Ramos (cell line): ENCODE measurements around the gene DRD3.

Experiments used
- in situ Hi-C: fragments of 300-500 bp; cut with MboI; formaldehyde crosslinking; loops from one replicate; pipeline ENCODE4 v1.14.3; 2022; ENCODE audit warnings: low sequenced_read_pairs; ENCODE audit not compliant: unreplicated experiment

Gene DRD3

DNA sequence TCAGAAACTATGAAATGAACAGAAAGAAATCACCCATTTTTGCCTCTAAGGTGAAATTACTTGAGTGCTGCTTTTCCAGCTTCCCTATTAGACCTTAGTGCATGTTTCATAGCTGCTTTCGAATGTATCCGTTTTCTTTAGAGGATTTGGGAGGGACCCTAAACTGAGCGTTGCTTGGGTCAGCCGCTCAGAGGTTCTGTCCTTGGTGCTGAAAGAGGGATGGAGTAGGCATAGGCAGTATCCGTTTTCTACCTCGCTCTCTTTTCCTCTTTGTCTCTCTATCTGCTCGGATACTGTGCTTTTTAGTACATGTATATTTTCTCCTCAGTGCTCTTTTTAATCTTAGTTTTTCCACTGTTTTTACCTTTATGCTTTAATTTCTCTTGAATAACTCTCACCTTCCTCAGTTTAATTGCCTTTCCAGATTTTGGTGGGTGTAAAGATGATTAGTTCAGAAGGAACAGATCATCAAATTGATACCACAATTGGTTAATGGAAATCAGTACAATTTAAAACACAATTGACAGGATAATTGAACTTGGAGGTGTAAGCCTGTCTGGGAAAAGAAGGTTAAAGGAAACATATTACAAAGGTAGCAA lies at the start of gene DRD3:
DRD3 (minus strand) TSS at position 283 of the 599 bp plus-strand sequence. CDS start 7,060 bp downstream, outside the sequence.
- in situ Hi-C loops = no loop called here

DNA sequence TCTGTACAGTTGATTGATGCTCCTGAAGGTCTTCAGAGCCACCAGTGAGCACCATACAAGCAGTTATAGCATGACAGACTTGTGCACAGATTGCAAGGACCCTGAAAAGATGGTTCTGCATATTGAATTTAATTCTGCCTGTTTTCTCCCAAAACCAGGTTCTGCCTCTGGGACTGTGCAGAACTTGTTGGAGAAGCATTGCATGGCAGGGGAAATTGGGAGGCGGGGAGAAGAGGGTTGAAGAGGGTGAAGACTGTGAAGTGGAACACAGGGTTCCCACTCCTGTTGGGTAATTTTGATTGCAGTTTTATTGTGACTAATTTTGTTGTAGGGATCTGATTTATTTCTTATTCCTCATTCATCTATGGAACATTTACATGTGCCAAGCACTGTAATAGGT lies 48.2 kb upstream of the DRD3 start:
- in situ Hi-C loops = no loop called here

DNA sequence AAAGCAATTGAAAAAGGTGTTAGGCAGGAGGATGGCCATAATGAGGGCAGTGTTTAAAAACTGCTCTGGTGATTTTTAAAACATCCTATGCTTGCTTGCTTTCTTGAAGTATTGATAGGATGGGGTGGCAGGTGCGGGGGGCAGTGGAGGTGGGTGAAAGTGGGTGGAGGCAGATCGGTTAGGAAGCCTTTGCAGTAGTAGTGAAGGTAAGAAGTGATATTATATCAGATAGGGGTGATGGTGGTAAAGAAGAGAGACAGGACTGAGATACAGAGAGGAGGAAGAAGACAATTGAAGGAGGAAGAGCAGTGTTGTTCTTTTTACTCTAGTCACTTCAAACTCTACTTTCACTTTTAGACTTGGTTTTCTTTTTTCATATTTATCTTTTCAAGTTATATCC lies 47.5 kb upstream of the DRD3 start:
- in situ Hi-C loops = no loop called here

DNA sequence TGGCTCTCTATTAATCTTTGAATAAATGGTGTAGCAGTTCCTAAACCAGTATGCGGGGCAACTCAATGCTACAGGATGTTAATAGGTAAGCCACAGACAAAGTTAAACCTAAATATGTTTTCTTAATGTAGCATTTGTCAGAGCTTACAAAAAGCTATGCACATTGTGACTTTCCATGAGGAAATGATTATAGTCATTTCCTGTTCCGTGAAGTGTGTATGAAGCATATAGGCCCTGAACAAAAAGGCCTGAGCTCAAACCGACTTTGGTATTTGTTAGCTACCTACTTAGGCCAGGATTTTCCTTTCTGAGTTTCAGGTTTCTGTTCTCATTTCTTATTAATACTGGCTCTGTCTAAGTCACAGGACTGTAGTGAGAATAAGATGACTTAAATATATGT lies 44.3 kb upstream of the DRD3 start:
- in situ Hi-C loops = no loop called here

DNA sequence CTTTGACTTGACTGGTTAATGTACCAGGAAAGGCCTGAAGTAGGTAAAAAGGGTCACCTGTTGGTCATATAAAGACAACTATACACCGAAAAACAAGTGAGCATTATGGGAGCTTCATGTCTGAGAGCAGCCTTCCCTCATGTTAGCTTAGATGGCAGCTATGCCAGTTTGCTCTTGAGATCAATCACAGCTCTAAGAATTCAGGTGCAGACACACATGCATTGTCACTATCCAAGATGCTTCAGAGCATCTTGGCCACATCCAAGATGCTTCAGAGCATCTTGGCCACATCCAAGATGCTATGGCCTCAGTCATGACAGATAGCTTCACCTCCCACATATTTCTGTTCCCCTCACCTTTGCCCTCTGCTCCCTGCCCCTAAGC lies 43.0 kb upstream of the DRD3 start:
- in situ Hi-C loops = no loop called here

DNA sequence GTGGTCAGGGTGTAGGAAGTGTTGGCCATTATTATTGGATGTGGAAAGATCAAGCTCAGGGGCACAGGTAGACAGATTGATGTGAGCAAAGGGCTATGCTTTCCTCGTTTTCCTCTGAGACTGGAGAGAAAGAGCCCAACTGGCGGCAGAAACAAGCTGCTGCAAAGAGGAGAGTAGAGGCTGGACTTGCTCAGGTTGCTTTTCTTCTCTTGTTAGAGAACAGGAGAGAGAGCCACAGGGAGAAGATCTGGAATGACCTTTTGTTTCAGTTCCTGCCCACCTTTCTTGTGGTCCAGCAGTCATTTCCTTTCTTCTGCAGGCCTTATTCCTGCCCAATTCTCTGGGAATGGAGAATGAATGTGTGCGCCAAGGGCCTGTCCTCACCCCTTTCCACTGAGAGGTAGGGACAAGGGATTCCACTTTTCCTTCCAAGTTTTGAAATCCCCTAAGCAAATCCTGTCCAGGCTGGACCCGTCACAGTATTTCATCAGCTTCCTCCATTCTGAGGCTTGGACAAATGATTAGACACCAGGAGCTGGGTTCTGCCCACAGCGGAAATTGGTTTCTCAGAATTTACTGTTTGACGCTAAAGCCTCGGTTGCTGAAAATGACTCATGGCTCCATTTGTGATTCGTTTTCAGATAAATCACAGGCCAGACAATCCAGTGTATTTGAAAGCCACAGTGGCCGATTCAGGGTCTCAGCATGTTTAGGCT lies 42.5 kb upstream of the DRD3 start:
- in situ Hi-C loops = no loop called here

DNA sequence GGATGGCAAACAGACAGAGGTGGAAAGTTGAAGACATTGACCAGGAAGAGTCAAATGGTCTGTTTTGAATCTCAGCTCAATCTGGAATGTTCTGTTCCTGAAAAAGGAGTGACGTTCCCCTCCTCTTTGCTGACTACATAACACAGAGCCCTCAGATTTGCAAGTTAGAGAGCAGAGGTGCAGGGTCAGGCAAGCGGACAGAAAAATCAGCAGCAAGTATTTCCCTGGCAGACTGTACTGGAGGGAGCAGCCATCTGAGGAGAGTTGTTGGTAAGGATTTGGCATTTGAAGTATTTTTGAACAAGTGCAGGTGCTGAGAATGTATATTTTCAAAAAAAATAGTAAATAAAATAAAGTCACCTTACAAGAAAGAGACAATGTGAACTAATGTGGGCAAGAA lies 40.9 kb upstream of the DRD3 start:
- in situ Hi-C loops = no loop called here

DNA sequence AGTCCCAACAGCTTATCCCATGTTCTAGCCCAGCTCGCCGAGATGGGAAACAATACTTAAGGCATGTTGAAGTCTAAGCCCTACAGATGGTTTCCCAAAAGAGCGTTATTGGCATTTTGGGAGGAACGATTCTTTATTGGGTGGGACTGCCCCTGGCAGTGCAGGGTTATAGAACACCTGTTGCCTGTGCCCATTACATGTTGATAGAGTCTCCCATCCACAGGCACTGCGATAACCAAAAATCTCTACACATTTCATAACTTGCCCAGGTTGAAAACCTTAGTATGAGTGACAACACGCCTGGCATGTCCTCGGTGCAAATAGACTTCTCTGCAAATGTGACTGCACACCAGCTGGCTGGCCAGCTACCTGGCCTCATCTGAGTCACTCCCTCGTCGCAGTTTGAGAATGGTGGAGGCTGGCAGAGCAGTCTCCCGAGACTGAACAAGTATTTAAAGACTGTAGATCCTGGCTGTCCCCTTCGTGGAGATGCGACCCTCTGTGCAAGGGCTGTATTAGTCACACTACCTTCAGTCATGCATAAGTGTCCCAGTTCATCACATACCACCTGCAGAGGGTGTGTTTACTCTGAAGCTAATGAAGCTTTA lies 39.8 kb upstream of the DRD3 start:
- in situ Hi-C loops = no loop called here

DNA sequence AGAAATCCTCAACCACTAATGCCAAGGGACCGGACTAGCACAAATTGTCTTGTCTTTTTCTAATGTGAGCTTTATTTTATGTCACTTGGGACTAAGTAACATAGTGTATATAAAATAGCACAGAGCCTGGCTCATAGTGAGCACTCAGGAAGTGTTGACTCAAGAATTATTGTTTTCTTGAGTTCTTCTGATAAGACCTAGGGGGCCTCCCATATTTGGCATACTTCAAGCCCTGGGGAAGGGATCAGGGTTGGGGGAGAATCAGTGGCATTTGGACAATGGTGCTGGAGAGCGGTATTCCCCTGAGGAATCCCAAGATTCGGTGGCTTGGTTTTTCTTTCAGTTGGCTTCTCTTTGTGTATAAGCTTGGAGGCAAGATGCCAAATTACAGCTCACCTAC lies 39.2 kb upstream of the DRD3 start:
- in situ Hi-C loops = no loop called here

DNA sequence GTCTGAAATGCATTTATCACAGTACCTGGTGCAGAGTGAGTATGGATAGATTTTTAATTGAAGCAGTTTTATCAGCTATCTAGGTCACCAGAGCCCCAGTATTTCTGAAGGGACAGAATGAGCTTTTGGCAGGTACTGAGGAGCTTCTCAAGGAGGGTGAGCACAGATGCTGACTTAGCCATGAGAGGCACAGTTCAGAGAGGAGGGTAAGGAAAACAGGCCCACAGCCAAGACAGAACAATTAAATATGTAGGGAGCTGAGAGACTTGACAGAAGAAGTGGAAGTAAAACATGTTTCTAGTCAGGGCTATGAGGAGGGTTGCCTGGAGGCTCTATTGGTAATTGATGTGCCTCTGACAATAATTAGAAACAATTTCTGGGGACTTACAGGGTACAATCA lies 38.4 kb upstream of the DRD3 start:
- in situ Hi-C loops = no loop called here

DNA sequence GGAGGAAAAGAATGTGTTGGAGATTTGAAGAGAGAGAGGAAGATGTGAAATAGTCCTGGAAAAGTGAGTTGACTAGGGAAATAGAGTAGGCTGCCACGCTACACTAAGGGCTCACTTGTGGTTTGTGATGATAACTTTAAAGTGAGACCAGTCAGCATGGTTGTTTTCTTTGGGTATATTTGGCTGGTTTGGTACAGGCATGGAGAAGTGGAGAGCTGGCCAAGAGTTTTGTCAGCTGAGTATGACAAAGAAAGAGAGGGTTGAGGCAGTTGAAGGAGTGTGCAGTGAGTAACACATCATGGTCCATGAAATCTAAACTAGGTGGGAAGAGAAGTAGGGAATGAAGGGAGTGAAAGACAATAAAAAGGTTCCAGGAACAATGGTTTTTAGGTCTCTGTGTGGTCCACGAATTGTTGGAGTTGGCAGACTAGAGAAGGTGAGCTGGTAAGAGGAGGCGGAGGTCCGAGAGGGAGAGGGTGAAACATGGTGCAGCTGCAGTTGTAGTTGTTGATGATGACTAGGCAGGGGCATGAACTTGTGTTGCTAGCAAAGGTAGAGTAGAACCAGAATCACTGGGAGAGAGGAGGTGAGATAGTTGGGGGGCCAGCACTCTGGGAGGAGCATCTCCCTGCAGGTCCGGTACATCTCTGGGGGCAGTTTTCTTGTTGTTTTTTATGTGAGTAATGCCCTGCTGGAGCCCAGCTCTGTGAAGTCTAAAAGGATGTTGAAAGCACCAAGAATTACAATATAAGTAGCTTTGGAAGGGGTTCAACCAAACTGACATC lies 37.5 kb upstream of the DRD3 start:
- in situ Hi-C loops = no loop called here

DNA sequence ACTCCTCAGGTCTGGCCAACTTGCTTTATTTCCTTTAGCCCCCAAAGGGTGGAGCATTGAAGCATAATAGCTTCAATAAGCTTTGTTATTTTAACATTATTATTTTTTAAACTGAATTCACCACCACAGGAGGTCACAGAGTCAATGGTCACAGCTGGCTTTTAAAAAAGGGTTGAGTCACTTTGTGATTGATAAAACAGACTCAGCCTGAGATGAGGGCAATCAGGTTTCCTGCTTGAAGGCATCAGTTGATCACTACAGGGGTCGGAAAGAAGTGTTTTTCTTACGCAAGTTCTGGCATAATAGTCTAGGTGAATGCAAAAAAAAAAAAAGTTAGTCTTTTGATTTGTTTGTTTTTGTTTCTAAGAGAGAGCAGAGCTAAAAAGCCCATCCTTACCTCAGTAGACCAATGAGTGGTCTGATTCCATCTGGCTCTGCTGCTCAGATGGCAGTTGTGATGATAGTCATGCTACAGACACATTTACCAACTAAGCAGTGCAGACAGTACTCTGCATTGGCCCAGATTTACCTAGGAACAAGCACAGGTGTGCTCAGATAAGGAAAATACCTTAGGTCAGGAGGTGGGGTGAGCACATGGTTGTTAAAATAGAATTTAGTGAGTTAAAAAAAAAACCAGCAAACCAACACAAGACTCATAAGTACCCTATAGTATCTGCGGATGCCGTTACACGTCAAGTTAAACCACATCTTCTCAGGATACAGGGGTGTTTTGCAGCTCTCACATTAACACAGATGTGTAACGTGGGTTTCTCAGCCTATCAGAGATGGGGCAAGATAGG lies 35.9 kb upstream of the DRD3 start:
- in situ Hi-C loops = no loop called here

DNA sequence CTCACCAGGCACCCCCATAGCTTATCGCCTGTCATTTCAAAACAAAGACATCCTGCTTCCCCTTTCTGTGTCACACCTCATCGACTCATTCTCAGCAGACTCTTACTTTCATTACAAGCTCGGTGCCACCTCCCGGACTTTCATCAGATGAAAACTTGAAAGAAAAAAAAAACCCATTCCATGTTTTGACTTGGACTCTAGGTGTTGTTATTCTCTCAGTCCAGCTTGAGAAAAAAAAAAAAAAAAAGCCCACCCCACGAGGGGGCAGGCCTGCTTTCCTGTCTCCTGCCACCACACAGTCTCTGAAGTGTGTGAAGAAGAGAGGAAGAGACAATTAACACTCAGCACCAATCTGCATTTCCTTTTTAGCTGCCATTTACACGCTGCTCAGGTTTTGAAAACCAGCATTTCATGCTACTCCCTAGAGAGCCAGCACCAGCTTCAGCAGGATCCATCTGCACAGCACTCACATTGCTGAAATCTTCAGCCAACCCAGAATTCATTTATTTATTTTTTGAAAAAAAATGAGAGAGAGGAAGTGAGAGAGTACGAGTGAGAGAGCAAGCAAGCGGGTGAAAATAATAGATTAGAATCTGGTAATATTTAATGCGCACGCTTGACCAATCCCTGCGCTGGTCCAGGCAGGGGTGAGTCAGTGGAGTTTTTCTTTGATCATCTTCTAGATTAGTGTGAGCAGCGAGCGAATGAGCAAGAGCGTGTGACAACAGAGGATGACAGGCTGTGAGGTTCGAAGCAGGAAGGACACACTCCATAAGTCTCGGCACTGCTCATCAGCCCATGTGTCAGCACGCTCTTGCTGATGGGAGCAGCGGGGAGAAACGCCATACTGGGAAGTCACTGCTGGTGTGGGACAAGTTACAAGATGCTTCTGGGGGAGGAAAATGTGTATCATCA lies 35.0 kb upstream of the DRD3 start:
- in situ Hi-C loops = no loop called here

DNA sequence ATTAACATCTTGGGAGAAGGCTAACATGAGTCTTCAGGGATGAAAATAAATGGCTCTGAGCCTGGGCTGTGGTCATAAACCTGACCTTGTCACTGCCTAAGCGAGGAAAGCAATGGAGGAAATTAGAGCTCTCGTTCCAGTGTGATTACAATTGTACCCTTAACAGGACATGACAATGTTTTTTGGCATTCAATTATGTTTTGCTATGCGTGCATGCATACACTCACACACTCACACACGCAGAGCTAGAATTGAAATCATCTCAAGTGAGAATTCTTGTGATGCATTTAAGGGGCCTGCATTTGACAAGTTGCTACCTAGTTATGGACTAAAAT lies 34.4 kb upstream of the DRD3 start:
- in situ Hi-C loops = no loop called here

DNA sequence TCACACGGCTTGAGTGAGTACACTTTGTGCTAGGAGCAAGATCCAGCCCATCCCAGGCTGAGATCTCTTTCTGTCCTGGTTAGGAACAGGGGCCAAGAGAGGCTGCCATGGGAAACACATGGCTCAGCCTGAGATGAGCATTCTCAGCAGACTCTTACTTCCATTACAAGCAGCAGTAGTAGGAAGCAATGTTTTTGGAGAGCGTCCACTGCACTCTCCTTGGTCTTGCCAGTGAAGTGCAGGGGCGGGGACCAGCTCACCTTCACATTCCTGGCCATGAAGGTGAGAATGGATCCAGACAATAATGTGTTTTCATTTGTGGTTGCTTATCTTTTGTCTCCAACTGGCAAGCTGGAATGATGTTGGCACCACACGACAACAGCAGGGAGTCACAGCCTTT lies 33.8 kb upstream of the DRD3 start:
- in situ Hi-C loops = no loop called here

DNA sequence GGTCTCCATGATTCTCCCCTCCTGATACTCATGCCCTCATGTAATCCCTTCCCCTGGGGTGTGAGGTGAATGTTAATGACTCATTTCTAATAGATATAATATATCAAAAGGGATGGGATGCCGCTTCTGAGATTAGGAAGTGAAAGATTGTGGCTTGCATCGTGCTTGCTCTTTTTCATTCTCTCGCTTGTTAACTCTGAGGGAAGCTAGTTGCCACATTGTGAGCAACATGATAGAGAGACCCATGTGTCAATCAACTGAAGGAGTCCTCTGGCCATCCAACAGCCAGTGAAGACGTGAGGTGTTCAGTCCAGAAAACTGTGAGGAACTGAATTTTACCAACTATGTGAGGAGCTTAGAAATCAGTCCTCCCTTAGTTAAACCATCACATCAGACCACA lies 28.9 kb upstream of the DRD3 start:
- in situ Hi-C loops = no loop called here

DNA sequence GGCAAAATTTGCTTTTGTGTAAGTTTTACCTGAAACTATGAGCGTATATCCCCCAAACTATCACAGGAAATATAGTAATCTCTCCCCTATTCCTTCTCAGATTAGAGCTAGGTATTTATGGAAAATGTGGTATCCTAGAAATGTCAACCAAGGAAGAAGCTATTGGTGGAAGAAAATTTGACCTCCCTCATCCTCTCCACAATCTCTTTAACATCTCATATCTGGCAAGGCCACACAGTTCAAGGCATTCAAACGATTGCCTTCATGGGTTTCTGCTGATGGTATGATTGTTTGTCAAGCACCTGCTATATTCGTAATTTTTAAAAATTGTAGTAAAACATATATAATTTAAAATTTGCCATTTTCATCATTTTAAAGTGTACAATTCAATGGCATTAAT lies 27.5 kb upstream of the DRD3 start:
- in situ Hi-C loops = no loop called here

DNA sequence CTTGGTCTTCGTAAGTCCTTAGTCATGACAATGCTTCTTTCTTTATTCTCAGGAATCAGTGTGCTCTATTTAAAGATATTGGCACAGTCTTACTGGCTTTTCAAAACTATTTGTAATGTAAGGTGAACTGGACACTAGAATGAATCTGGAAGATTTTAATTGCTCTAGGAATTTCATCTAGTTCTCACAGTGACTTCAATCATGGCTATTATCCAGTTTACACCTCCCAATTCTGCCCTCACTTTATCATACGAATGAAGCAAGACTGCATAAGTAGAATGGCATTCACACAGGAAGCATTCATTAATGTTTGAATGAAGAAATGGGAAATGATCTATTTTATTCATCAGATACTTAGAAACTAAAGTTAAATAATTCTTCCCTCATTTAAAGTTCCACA lies 26.7 kb upstream of the DRD3 start:
- in situ Hi-C loops = no loop called here

DNA sequence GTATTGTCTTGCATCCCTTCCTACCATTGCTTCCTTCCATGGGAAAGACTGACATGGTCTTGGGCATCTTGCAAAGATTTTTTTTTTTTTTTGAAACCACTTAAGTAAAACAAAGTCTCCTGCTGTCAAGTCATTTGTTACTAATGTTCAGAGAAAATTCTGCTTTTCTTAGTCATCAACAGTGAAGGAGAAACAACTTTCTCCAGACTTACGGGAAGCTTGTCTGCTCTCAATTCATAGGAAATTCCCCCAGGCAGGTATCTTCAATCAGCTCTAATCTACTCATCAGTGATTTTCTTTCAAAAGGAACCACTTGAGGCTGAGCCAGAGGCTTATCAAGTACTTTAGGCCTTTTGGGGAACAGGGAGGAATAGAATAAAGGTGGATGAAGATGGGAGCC lies 15.9 kb upstream of the DRD3 start:
- in situ Hi-C loops = no loop called here

DNA sequence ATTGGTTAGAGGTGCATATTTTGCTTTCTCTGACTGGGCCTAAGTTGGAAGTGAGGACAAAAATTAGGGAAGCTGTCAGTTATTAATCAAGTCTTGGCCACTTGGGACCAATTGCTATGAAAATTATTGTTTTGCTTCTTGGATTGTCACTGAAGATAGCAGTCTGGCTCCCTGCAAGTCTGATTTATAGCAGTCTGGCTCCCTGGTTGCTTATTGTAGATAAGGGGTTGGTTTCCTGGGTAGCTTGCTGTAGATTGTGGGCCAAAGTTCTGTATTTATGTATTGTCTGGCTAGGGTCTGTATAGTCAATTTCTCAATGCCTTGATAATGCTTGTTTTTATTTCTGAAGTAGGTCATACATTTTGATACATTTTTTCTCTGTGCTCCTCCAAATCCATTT lies 13.3 kb upstream of the DRD3 start:
- in situ Hi-C loops = no loop called here
